GM12891 (cell line): ENCODE measurements around the gene ENTR1.

ENCODE experiments used
- DNase-seq: peaks from one replicate; pipeline ENCODE4 v3.0.0; 2011; ENCODE audit warnings: low spot score; ENCODE audit not compliant: insufficient read length
- FAIRE-seq: peaks from 2 replicates; lab custom pipeline; 2011; peaks lifted over from hg19 to GRCh38; lab: Jason Lieb, UNC
- PAX5 ChIP-seq: IDR thresholded peaks from 2 replicates; pipeline ENCODE4 v1.6.1; 2011; ENCODE audit warnings: low read length, moderate library complexity, mild to moderate bottlenecking; ENCODE audit not compliant: insufficient read depth, severe bottlenecking
- POLR2A ChIP-seq: IDR thresholded peaks from 2 replicates; pipeline ENCODE4 v1.6.1; 2011; ENCODE audit warnings: low read depth, low read length, control low read depth
- POLR2AphosphoS5 ChIP-seq: IDR thresholded peaks from 2 replicates; pipeline ENCODE4 v1.6.1; 2011; ENCODE audit warnings: low read depth, low read length, control low read depth
- POU2F2 ChIP-seq: IDR thresholded peaks from 2 replicates; pipeline ENCODE4 v1.6.1; 2011; ENCODE audit warnings: low read depth, mild to moderate bottlenecking, control low read depth, low read length, moderate library complexity
- SPI1 ChIP-seq: IDR thresholded peaks from 2 replicates; pipeline ENCODE4 v1.6.1; 2011; ENCODE audit warnings: low read depth, low read length, control low read depth
- TAF1 ChIP-seq: IDR thresholded peaks from 2 replicates; pipeline ENCODE4 v1.6.1; 2011; ENCODE audit warnings: low read depth, low read length, control low read depth

ENTR1 gene

GRCh38 chr9:136394312-136395019, 15.9 kb downstream of the ENTR1 start:
- no peak for FAIRE-seq

GRCh38 chr9:136393531-136393930, 16.9 kb downstream of the ENTR1 start:
- TF ChIP-seq PAX5 (no peak), POLR2AphosphoS5 (no peak), SPI1 (no peak), POLR2A (no peak), POU2F2 (no peak), TAF1 (no peak)
- no peak for DNase-seq
- FAIRE-seq = no peak

More at GRCh38 chr9:136394312-136395019, 15.9 kb downstream of the ENTR1 start:
- no peak for DNase-seq
- TF ChIP-seq POLR2AphosphoS5 (0 out of 2 replicates have a peak, but pooled peaks have one; percentile 12), TAF1 (no peak), PAX5 (no peak), POLR2A (no peak)

GRCh38 chr9:136392538-136393449, 17.6 kb downstream of the ENTR1 start:
- FAIRE-seq (no peak), DNase-seq (no peak)
- TF ChIP-seq POLR2AphosphoS5 (peak; percentile 42), PAX5 (no peak)

- TF ChIP-seq PAX5 (no peak), POU2F2 (no peak), POLR2A (peak; percentile 44)
- FAIRE-seq = no peak
- no peak for DNase-seq
Observed at GRCh38 chr9:136391737-136392537, 18.5 kb downstream of the ENTR1 start.

- DNase-seq (no peak), FAIRE-seq (no peak)
- no peak for TF ChIP-seq SPI1
- no peak for TF ChIP-seq POLR2A
Observed at GRCh38 chr9:136389396-136389795, 21.0 kb downstream of the ENTR1 start.

- DNase-seq = no peak
- FAIRE-seq = no peak
- TF ChIP-seq POLR2AphosphoS5 (no peak), PAX5 (no peak), TAF1 (no peak), SPI1 (no peak), POU2F2 (no peak), POLR2A (no peak)
Observed at GRCh38 chr9:136387217-136387616, 23.2 kb downstream of the ENTR1 start.

GRCh38 chr9:136386018-136386417, 24.4 kb downstream of the ENTR1 start:
- DNase-seq (no peak), FAIRE-seq (no peak)
- TF ChIP-seq POLR2A (no peak), TAF1 (no peak), PAX5 (no peak), POU2F2 (no peak), POLR2AphosphoS5 (no peak), SPI1 (no peak)

GRCh38 chr9:136385015-136385414, 25.4 kb downstream of the ENTR1 start:
- TF ChIP-seq POU2F2 = no peak
- no peak for TF ChIP-seq PAX5
- FAIRE-seq (no peak), DNase-seq (no peak)

GRCh38 chr9:136383436-136383835, 27.0 kb downstream of the ENTR1 start:
- no peak for TF ChIP-seq TAF1
- no peak for TF ChIP-seq POU2F2
- TF ChIP-seq PAX5 = no peak
- TF ChIP-seq POLR2AphosphoS5 = no peak
- TF ChIP-seq POLR2A = no peak
- TF ChIP-seq SPI1 = no peak
- FAIRE-seq = no peak
- DNase-seq = no peak
